HAP-1 (cell line): ENCODE results near the gene ZBED2.

ENCODE experiments used
- DNase-seq, 2 experiments: peaks; one replicate each; pipeline ENCODE4 v3.0.0-alpha.2; 2016 to 2020; ENCODE audit warnings: low spot score in 2 of 2
- H3K27me3 ChIP-seq: fragments of 250-450 bp; sonication (Bioruptor Pico); 2 replicates; pipeline ENCODE4 v1.5.1; 2020; ENCODE audit warnings: low read depth, mild to moderate bottlenecking, moderate library complexity
- H3K36me3 ChIP-seq: fragments of 250-450 bp; sonication (Bioruptor Pico); replicated peaks from 2 replicates; pipeline ENCODE4 v1.5.1; 2020; ENCODE audit warnings: mild to moderate bottlenecking
- H3K4me1 ChIP-seq: fragments of 250-450 bp; sonication (Bioruptor Pico); 2 replicates; pipeline ENCODE4 v1.5.1; 2020; ENCODE audit warnings: mild to moderate bottlenecking
- H3K4me3 ChIP-seq: fragments of 250-450 bp; sonication (Bioruptor Pico); 2 replicates; pipeline ENCODE4 v1.5.1; 2020; ENCODE audit warnings: mild to moderate bottlenecking, moderate library complexity
- H3K9me3 ChIP-seq: fragments of 250-450 bp; sonication (Bioruptor Pico); 2 replicates; pipeline ENCODE4 v1.5.1; 2020; ENCODE audit warnings: mild to moderate bottlenecking, moderate library complexity
- in situ Hi-C: fragments of 300-500 bp; cut with MboI; formaldehyde crosslinking; loops from 3 replicates; pipeline ENCODE4 v1.14.3; 2020; ENCODE audit warnings: low sequenced_read_pairs, inconsistent platforms, mixed read lengths

The ZBED2 gene

GRCh38 chr3:111613294-111613693 lies 18.1 kb upstream of the ZBED2 start:
- no peaks in the 10 kb centered on the region for H3K4me1 ChIP-seq
- no peaks in the 10 kb centered on the region for H3K36me3 ChIP-seq
- no peak for DNase-seq
- no peaks in the 10 kb centered on the region for H3K27me3 ChIP-seq
- H3K4me3 ChIP-seq = no peak overlapping the region
- in situ Hi-C loops = no loop called here
- H3K9me3 ChIP-seq = no peaks in the 10 kb centered on the region

DNA sequence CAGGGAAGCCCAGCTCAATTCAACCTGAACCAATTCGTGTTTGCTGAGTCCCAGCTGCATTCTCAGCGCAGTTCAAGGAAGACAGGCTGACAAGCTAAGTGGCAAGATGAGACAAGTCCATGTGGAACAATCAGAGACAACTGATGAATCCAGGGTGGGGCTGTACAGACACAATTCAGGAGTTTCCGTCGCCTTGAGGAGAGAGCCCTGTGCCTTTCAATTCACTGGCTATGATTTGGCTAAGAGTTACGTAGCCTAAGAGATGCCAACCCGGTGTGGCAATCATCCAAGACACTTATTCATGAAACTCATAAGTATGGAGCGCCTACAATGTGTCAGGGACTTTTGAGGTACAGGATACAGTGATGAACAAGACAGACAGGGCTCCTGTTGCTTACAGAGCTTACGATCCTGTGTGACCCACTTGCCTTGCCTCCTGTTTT lies 15.5 kb upstream of the ZBED2 start:
- Histone ChIP-seq H3K4me1 (no peaks in the 10 kb centered on the region), H3K9me3 (no peaks in the 10 kb centered on the region), H3K36me3 (no peaks in the 10 kb centered on the region), H3K27me3 (no peaks in the 10 kb centered on the region), H3K4me3 (no peak overlapping the region)
- in situ Hi-C loops = no loop called here
- no peak for DNase-seq

- no peak for DNase-seq
- in situ Hi-C loops = no loop called here
- Histone ChIP-seq H3K27me3 (no peaks in the 10 kb centered on the region), H3K9me3 (no peaks in the 10 kb centered on the region), H3K36me3 (no peaks in the 10 kb centered on the region), H3K4me3 (no peak overlapping the region), H3K4me1 (no peaks in the 10 kb centered on the region)
Measured at GRCh38 chr3:111610189-111610588, 15.0 kb upstream of the ZBED2 start.

DNA sequence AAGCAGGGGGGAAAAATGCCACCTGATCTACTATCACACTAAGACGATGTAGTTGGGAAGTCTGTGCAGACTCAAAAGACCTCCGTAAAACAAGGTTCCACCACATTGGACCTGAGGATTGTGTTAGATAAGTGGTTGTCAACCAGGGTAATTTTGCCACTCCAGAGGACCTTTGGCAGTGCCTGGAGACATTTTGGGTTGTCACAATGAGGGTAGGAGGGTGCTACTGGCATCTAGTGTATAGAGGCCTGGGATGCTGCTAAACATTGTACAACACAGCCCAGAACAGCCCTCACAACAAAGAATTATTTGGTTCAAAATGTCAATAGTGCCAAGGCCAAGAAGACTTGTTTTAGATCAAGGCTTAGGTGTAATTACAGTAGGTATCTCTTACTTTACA lies 14.6 kb upstream of the ZBED2 start:
- no peaks in the 10 kb centered on the region for H3K9me3 ChIP-seq
- H3K27me3 ChIP-seq = no peaks in the 10 kb centered on the region
- in situ Hi-C loops = no loop called here
- no peaks in the 10 kb centered on the region for H3K4me1 ChIP-seq
- no peaks in the 10 kb centered on the region for H3K36me3 ChIP-seq
- no peak for DNase-seq
- no peak overlapping the region for H3K4me3 ChIP-seq

DNA sequence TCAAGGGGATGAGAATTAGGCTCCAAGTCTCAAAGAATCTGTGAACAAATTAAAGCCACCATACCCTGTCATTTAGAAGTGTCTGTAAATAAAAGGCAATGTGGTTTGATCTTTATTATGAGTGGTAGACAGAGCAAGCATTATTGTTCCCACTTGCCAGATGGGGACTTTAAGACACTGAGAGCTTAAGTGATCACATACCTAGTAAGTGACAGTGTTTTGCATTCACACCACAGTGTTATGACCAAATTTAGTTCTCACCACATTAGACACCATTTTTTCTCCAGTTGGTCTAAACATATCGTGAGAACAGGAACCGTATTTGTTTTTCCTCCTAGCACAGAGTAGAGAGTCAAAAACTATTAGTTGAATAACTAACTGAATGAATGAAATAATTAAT lies 13.2 kb upstream of the ZBED2 start:
- H3K4me3 ChIP-seq = no peak overlapping the region
- in situ Hi-C loops = no loop called here
- H3K27me3 ChIP-seq = no peaks in the 10 kb centered on the region
- no peaks in the 10 kb centered on the region for H3K9me3 ChIP-seq
- H3K36me3 ChIP-seq = no peaks in the 10 kb centered on the region
- no peak for DNase-seq
- no peaks in the 10 kb centered on the region for H3K4me1 ChIP-seq

GRCh38 chr3:111607240-111607920 lies 12.2 kb upstream of the ZBED2 start:
- no peak overlapping the region for H3K4me3 ChIP-seq
- in situ Hi-C loops = no loop called here
- H3K4me1 ChIP-seq = no peaks in the 10 kb centered on the region
- H3K9me3 ChIP-seq = no peaks in the 10 kb centered on the region
- H3K36me3 ChIP-seq = no peaks in the 10 kb centered on the region
- no peak for DNase-seq
- H3K27me3 ChIP-seq = peaks cover under 1% of the 10 kb centered on the region; the same call in 1 of the 2 replicates

DNA sequence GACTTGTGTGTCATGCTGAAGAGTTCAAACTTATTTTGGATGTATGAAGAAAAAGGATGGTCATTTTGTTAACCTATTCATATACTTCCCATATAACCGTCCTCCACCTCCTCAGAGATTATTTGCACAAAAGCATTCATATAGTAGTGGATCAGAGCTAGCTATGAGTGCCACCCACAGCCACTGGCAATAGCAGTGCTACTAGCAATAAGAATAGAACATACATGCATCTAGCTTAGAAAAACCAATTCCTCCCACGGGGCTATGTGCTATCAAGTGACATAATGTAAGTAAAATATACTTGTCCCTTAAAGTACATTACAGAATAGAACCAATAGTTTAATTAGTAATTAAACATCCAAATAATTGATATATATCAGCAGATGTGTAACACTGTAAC lies 10.3 kb upstream of the ZBED2 start:
- DNase-seq = no peak
- Histone ChIP-seq H3K36me3 (no peaks in the 10 kb centered on the region), H3K4me1 (no peaks in the 10 kb centered on the region), H3K4me3 (no peak overlapping the region), H3K9me3 (no peaks in the 10 kb centered on the region), H3K27me3 (peaks cover 15% of the 10 kb centered on the region)
- in situ Hi-C loops = no loop called here

- Histone ChIP-seq H3K4me3 (no peak overlapping the region), H3K4me1 (no peaks in the 10 kb centered on the region), H3K27me3 (peaks cover 15% of the 10 kb centered on the region), H3K36me3 (no peaks in the 10 kb centered on the region), H3K9me3 (no peaks in the 10 kb centered on the region)
- no peak for DNase-seq
- in situ Hi-C loops = no loop called here
Measured at GRCh38 chr3:111605018-111605417, 9.9 kb upstream of the ZBED2 start.

GRCh38 chr3:111604119-111604518 lies 9.0 kb upstream of the ZBED2 start:
- in situ Hi-C loops = no loop called here
- no peaks in the 10 kb centered on the region for H3K9me3 ChIP-seq
- H3K36me3 ChIP-seq = no peaks in the 10 kb centered on the region

GRCh38 chr3:111603679-111604078 lies 8.5 kb upstream of the ZBED2 start:
- H3K4me3 ChIP-seq = no peak overlapping the region
- H3K9me3 ChIP-seq = no peaks in the 10 kb centered on the region
- no peaks in the 10 kb centered on the region for H3K36me3 ChIP-seq
- H3K4me1 ChIP-seq = no peaks in the 10 kb centered on the region
- DNase-seq = no peak
- in situ Hi-C loops = no loop called here
- peaks cover 15% of the 10 kb centered on the region for H3K27me3 ChIP-seq

More at GRCh38 chr3:111604119-111604518, 9.0 kb upstream of the ZBED2 start:
- Histone ChIP-seq H3K27me3 (peaks cover 15% of the 10 kb centered on the region), H3K4me1 (no peaks in the 10 kb centered on the region), H3K4me3 (no peak overlapping the region)
- no peak for DNase-seq

DNA sequence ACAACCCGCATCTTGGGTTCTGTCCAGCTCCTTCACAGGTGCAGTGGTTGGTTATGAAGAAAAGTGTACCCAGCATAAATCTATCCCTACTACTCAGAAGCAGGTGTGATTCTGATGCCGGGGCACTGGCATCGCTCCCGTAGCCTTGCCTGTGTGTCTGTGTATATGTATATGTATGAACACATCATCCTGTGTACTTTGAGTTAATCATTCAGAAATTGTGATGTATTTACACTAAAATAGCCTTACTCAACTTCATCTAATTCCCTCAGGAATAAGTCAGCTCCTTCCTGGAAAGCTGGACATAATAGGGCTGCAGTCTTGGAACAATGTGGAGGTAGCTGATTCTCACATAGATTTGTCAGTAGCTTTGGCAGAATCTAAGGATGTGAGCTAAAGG lies 6.7 kb upstream of the ZBED2 start:
- peaks cover 15% of the 10 kb centered on the region for H3K27me3 ChIP-seq
- in situ Hi-C loops = no loop called here
- no peaks in the 10 kb centered on the region for H3K9me3 ChIP-seq
- no peak overlapping the region for H3K4me3 ChIP-seq
- no peaks in the 10 kb centered on the region for H3K36me3 ChIP-seq
- H3K4me1 ChIP-seq = no peaks in the 10 kb centered on the region
- no peak for DNase-seq

DNA sequence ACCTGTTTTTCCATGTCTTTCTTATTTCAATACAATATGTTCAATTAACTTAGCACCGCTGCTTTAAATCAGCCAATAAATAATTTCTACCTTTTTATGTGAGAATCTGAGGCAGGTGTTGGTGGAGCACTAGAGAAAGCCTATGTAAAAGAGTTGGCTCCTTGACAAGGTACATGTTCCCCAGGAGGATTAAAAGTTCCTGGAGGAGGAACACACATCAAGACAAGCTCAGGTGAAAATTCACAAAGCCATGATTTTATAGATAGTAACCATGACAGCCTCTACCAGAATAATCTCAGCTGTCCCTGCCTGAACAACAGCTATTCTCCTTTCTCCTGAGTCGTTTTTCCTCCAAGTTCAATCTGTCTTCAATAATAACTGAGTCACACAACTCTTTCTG lies 3.4 kb upstream of the ZBED2 start:
- H3K36me3 ChIP-seq = no peaks in the 10 kb centered on the region
- H3K4me3 ChIP-seq = no peak overlapping the region
- in situ Hi-C loops = no loop called here
- DNase-seq = no peak
- peaks cover 15% of the 10 kb centered on the region for H3K27me3 ChIP-seq
- H3K4me1 ChIP-seq = no peaks in the 10 kb centered on the region
- H3K9me3 ChIP-seq = no peaks in the 10 kb centered on the region

DNA sequence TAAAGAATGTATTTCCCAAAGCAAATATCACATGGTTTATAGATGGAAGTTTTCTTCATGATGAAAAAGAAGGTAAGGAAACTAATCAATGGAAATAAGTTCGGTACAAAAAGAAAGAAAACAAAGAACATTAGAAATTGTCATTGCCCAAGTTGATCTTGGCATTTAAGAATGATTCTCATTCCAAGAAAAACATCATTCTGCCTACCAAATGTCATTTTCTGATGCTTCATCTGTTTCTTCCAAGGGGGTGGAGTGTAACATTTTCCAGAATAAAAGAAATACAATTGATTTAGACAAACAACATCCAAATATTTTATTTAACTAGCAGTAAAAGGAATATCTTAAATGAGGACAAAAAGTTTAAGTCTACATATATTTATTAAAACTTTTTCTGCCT lies 3.0 kb upstream of the ZBED2 start:
- in situ Hi-C loops = no loop called here
- Histone ChIP-seq H3K9me3 (no peaks in the 10 kb centered on the region), H3K4me1 (no peaks in the 10 kb centered on the region), H3K36me3 (no peaks in the 10 kb centered on the region), H3K27me3 (peaks cover 15% of the 10 kb centered on the region), H3K4me3 (no peak overlapping the region)
- DNase-seq = no peak

DNA sequence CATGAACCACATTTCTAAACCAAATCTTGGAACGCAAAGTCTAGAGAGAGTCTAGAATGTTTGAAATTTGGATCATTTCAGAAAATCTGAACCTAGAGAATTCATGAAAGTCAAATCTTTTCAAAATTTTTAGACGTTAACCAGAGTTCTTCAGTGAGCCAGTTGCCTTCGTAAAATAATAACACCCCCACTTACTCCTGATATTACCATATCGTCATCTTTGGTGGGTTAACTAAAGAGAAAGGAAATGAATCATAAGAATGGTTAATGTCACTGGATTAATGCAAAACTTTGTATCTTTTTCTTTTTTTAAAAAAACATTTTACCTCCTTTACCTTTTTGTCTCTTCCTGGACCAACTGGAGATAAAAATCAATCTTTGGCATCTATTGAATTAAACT lies 1.2 kb upstream of the ZBED2 start:
- Histone ChIP-seq H3K4me1 (no peaks in the 10 kb centered on the region), H3K9me3 (no peaks in the 10 kb centered on the region), H3K27me3 (peaks cover 8% of the 10 kb centered on the region; the same call in 1 of the 2 replicates), H3K36me3 (no peaks in the 10 kb centered on the region), H3K4me3 (no peak overlapping the region)
- no peak for DNase-seq
- in situ Hi-C loops = no loop called here

DNA sequence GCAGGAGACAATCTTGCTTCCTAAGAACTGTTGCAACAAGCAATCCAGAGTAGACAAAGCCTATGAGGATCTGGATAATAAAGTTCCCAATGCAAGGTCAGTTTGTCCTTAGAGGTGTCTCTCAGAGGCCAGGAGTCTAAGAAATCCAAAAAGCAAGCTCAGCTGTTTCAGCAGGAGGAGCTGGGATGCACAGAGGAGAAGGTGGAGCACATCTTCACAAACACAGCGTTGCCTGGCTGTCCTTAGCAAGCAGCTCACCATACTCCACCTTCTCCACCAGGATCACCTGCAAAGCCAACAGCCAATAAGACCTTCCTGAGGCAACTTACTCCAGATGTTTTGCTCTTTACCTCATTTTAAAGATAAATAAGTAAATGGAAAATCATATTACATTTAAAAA lies 365 bp downstream of the ZBED2 start:
- in situ Hi-C loops = no loop called here
- Histone ChIP-seq H3K4me3 (no peak overlapping the region), H3K36me3 (no peaks in the 10 kb centered on the region), H3K4me1 (no peaks in the 10 kb centered on the region), H3K27me3 (no peaks in the 10 kb centered on the region), H3K9me3 (no peaks in the 10 kb centered on the region)
- no peak for DNase-seq
